HCT116 (cell line): ENCODE results near the gene SELENOW. TPM values are rescaled to one million over a fixed set of nuclear protein-coding genes. Genes with fewer than 3 reads are reported as not detected.

ENCODE experiments used
- ATAC-seq: fragments of 200-7000 bp; cut with Tn5 transposase; 2 replicates; pipeline ENCODE4 v1.9.1; 2020; ENCODE audit warnings: mild to moderate bottlenecking, moderate library complexity
- BruUV-seq: library from RNA; stranded (reverse); fragments of 400-500 nt; replicated peaks from 2 replicates; lab custom pipeline; 2021; lab: Mats Ljungman, UMichigan
- CTCF ChIA-PET: fragments of 300-600 bp; sonication (Branson Sonifier 250); formaldehyde crosslinking; loops from one replicate; lab custom pipeline; 2021; ENCODE audit warnings: antibody characterized with exemption; lab: Charles Lee
- POLR2A ChIA-PET: fragments of 300-600, 350-600 bp; sonication (Branson Sonifier 250); formaldehyde crosslinking; loops from one replicate; lab custom pipeline; 2021; ENCODE audit warnings: antibody characterized with exemption; lab: Charles Lee
- RAD21 ChIA-PET, 2 experiments: fragments of 300-600 bp; sonication (Branson Sonifier 250); formaldehyde crosslinking; loops; one replicate each; lab custom pipeline; 2023; ENCODE audit warnings: low total read pairs in 2 of 2; ENCODE audit not compliant: uncharacterized antibody in 2 of 2, unreplicated experiment in 2 of 2, low non-redundant PET in 1 of 2; lab: Charles Lee
- DNase-seq: peaks from one replicate; pipeline ENCODE4 v3.0.0-alpha.2; 2010; ENCODE audit warnings: low read depth, low spot score
- H2AFZ ChIP-seq: fragments of 200-600 bp; shearing (Covaris generic), sonication (generic); 2 replicates; pipeline ENCODE4 v1.6.1; 2017; ENCODE audit warnings: low read depth, mixed run types, mixed read lengths, antibody characterized with exemption, low read length; ENCODE audit not compliant: poor library complexity, severe bottlenecking
- H3K27ac ChIP-seq: 2 replicates; pipeline ENCODE4 v1.5.1; 2012; ENCODE audit warnings: low read depth, low read length
- H3K27me3 ChIP-seq: fragments of 200-600 bp; sonication (generic); 2 replicates; pipeline ENCODE4 v1.6.1; 2016; ENCODE audit warnings: mixed run types, low read length, mixed read lengths; ENCODE audit not compliant: insufficient read depth
- H3K36me3 ChIP-seq, 2 experiments: fragments of 200-500 bp in 1 of 2; fragments of 200-600 bp in 1 of 2; sonication (Bioruptor generic) in 1 of 2; sonication (generic) in 1 of 2; 2 replicates each; pipeline versions ENCODE4 v1.5.1 to v1.6.1; 2014 to 2016; ENCODE audit warnings: low read length in 2 of 2, inconsistent platforms in 1 of 2, mixed read lengths in 1 of 2, mixed run types in 1 of 2; ENCODE audit not compliant: insufficient read depth in 2 of 2, control insufficient read depth in 1 of 2
- H3K4me1 ChIP-seq, 2 experiments: fragments of 200-600 bp in 1 of 2; sonication (generic) in 1 of 2; 2 replicates each; pipeline versions ENCODE4 v1.5.1 to v1.6.1; 2012 to 2017; ENCODE audit warnings: low read length in 2 of 2, inconsistent platforms in 1 of 2, mild to moderate bottlenecking in 1 of 2, mixed read lengths in 1 of 2, mixed run types in 1 of 2, moderate library complexity in 1 of 2; ENCODE audit not compliant: insufficient read depth in 2 of 2, control insufficient read depth in 1 of 2
- H3K4me2 ChIP-seq: fragments of 200-600 bp; sonication (generic); 2 replicates; pipeline ENCODE4 v1.6.1; 2017; ENCODE audit warnings: mixed run types, low read length, mixed read lengths
- H3K4me3 ChIP-seq, 2 experiments: fragments of 200-600 bp in 1 of 2; sonication (generic) in 1 of 2; replicated peaks in 1 of 2; 2 replicates each; pipeline ENCODE4 v1.5.1; 2011 to 2016; ENCODE audit warnings: low read length in 2 of 2, control low read depth in 1 of 2, low read depth in 1 of 2, mild to moderate bottlenecking in 1 of 2, mixed read lengths in 1 of 2, mixed run types in 1 of 2
- H3K79me2 ChIP-seq: fragments of 200-600 bp; sonication (generic); 2 replicates; pipeline ENCODE4 v1.6.1; 2017; ENCODE audit warnings: mild to moderate bottlenecking, mixed run types, low read length, moderate library complexity, mixed read lengths; ENCODE audit not compliant: insufficient read depth
- H3K9ac ChIP-seq: fragments of 200-600 bp; sonication (generic); 2 replicates; pipeline ENCODE4 v1.6.1; 2016; ENCODE audit warnings: low read length, mixed read lengths
- H3K9me2 ChIP-seq: fragments of 200-600 bp; sonication (generic), shearing (Covaris generic); 2 replicates; pipeline ENCODE4 v1.6.1; 2017; ENCODE audit warnings: mixed run types, mild to moderate bottlenecking, moderate library complexity; ENCODE audit not compliant: insufficient read depth
- H3K9me3 ChIP-seq, 2 experiments: fragments of 200-500 bp in 1 of 2; fragments of 200-600 bp in 1 of 2; sonication (Bioruptor generic) in 1 of 2; sonication (generic) in 1 of 2; 2 replicates each; pipeline ENCODE4 v1.6.1; 2014 to 2017; ENCODE audit warnings: low read length in 2 of 2, mixed read lengths in 2 of 2, inconsistent platforms in 1 of 2, low read depth in 1 of 2, mild to moderate bottlenecking in 1 of 2, mixed run types in 1 of 2, moderate library complexity in 1 of 2; ENCODE audit not compliant: control insufficient read depth in 1 of 2, insufficient read depth in 1 of 2
- H4K20me1 ChIP-seq: fragments of 200-600 bp; sonication (generic), shearing (Covaris generic); 2 replicates; pipeline ENCODE4 v1.6.1; 2017; ENCODE audit warnings: mixed run types, mild to moderate bottlenecking, moderate library complexity; ENCODE audit not compliant: insufficient read depth
- CBX3 ChIP-seq: IDR thresholded peaks from 2 replicates; pipeline ENCODE4 v1.6.1; 2012; ENCODE audit warnings: low read depth
- EGR1 ChIP-seq: IDR thresholded peaks from 2 replicates; pipeline ENCODE4 v1.6.1; 2012; ENCODE audit warnings: low read depth
- ELF1 ChIP-seq: IDR thresholded peaks from 2 replicates; pipeline ENCODE4 v1.6.1; 2012; ENCODE audit warnings: low read depth, borderline replicate concordance
- EZH2 ChIP-seq: fragments of 200-600 bp; sonication (generic); IDR thresholded peaks from 2 replicates; pipeline ENCODE4 v1.6.1; 2017; ENCODE audit warnings: antibody characterized with exemption, mixed run types
- JUND ChIP-seq: IDR thresholded peaks from 2 replicates; pipeline ENCODE4 v1.6.1; 2012
- MAX ChIP-seq: IDR thresholded peaks from 2 replicates; pipeline ENCODE4 v1.6.1; 2012
- RAD21 ChIP-seq: IDR thresholded peaks from 2 replicates; pipeline ENCODE4 v1.6.1; 2012; ENCODE audit warnings: low read depth, mild to moderate bottlenecking
- SRF ChIP-seq: IDR thresholded peaks from 2 replicates; pipeline ENCODE4 v1.6.1; 2012; ENCODE audit warnings: low read depth
- TCF7L2 ChIP-seq: IDR thresholded peaks from 2 replicates; pipeline ENCODE4 v1.7.0; 2011; ENCODE audit warnings: borderline replicate concordance, inconsistent platforms; ENCODE audit not compliant: insufficient read depth, insufficient read length; ENCODE audit errors: extremely low read depth
- ZFX ChIP-seq: fragments of 450-650 bp; IDR thresholded peaks from 2 replicates; pipeline ENCODE4 v1.6.1; 2017
- ZNF274 ChIP-seq: fragments of 200-500 bp; sonication (Bioruptor generic); IDR thresholded peaks from 2 replicates; pipeline ENCODE4 v1.6.1; 2014; ENCODE audit warnings: mild to moderate bottlenecking, low read depth, low read length, inconsistent platforms
- intact Hi-C: fragments of 100-400 bp; cut with micrococcal nuclease; formaldehyde crosslinking; loops from 2 replicates; pipeline ENCODE4 v1.10.0; 2022
- total RNA-seq: library from RNA; stranded (reverse); gene quantifications from one replicate; pipeline ENCODE4 v1.2.1, GENCODE V29; 2021; ENCODE audit not compliant: unreplicated experiment
- TF ChIP-seq, protein P1 (sequence below): IDR thresholded peaks from 2 replicates; pipeline ENCODE4 v1.6.1; 2011; ENCODE audit warnings: mild to moderate bottlenecking, low read length, moderate library complexity; ENCODE audit not compliant: insufficient replicate concordance; ENCODE audit errors: extremely low read depth

The SELENOW gene
- total RNA-seq, 1 experiment from 2014 or later, result 181 TPM

- no peak overlapping the region for H3K4me3 ChIP-seq
- TF ChIP-seq ELF1 (no peak), ZNF274 (no peak), TCF7L2 (no peak), MAX (no peak), SRF (no peak), EGR1 (no peak), EZH2 (no peak), CBX3 (no peak), JUND (no peak), RAD21 (no peak), ZFX (no peak)
- TF ChIP-seq, protein P1, sequence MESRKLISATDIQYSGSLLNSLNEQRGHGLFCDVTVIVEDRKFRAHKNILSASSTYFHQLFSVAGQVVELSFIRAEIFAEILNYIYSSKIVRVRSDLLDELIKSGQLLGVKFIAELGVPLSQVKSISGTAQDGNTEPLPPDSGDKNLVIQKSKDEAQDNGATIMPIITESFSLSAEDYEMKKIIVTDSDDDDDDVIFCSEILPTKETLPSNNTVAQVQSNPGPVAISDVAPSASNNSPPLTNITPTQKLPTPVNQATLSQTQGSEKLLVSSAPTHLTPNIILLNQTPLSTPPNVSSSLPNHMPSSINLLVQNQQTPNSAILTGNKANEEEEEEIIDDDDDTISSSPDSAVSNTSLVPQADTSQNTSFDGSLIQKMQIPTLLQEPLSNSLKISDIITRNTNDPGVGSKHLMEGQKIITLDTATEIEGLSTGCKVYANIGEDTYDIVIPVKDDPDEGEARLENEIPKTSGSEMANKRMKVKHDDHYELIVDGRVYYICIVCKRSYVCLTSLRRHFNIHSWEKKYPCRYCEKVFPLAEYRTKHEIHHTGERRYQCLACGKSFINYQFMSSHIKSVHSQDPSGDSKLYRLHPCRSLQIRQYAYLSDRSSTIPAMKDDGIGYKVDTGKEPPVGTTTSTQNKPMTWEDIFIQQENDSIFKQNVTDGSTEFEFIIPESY, result no peak
- TF ChIP-seq, all 23 proteins: peak for 0
- TSS peak; percentile 12 for BruUV-seq
- Histone ChIP-seq H3K9ac (no peak overlapping the region), H3K4me2 (no peak overlapping the region), H3K9me3 (no peaks in the 10 kb centered on the region), H3K36me3 (peaks cover 19 to 49% of the 10 kb centered on the region in 2 experiments), H3K79me2 (peaks cover 3% of the 10 kb centered on the region; the same call in 1 of the 2 replicates), H3K27ac (no peak overlapping the region), H3K4me1 (no peaks in the 10 kb centered on the region), H2AFZ (no peak overlapping the region), H4K20me1 (peaks cover 6% of the 10 kb centered on the region; the same call in 1 of the 2 replicates), H3K9me2 (no peaks in the 10 kb centered on the region), H3K27me3 (no peaks in the 10 kb centered on the region)
- intact Hi-C loops, result no loop called here
- ATAC-seq (no peak), DNase-seq (no peak)
- CTCF ChIA-PET, result interaction anchor here (2.3 kb wide), 1 partner anchor 8 kb away, joined by 9 read pairs; no protein-coding TSS in a partner anchor
- POLR2A ChIA-PET, result no interaction called here
- RAD21 ChIA-PET, result no interaction called here
These were observed 20.7 kb upstream of the SELENOW start for GRCh38 chr19:47757617-47758442.
